Activated CD4-positive, alpha-beta T cell treated with anti-CD3 and anti-CD28 coated beads, Interleukin-10, Interleukin-2, amounts not matched to agents 100 ng/mL and 50 ng/mL, durations not matched to agents 16 hours and 8 hours (primary cell): Measurements from ENCODE around the gene HSFX3.
A peak's percentile ranks its signal among the peaks of the same experiment; 100 is the strongest.
"Not testable (repeated sequence)": the region's sequence is repeated elsewhere in the genome, so short reads cannot be mapped to it uniquely, and the experiment has no call there.

ENCODE experiments used
- DNase-seq: peaks from one replicate; pipeline ENCODE4 v3.0.0-alpha.2; 2020

Gene HSFX3, protein sequence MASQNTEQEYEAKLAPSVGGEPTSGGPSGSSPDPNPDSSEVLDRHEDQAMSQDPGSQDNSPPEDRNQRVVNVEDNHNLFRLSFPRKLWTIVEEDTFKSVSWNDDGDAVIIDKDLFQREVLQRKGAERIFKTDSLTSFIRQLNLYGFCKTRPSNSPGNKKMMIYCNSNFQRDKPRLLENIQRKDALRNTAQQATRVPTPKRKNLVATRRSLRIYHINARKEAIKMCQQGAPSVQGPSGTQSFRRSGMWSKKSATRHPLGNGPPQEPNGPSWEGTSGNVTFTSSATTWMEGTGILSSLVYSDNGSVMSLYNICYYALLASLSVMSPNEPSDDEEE

DNA sequence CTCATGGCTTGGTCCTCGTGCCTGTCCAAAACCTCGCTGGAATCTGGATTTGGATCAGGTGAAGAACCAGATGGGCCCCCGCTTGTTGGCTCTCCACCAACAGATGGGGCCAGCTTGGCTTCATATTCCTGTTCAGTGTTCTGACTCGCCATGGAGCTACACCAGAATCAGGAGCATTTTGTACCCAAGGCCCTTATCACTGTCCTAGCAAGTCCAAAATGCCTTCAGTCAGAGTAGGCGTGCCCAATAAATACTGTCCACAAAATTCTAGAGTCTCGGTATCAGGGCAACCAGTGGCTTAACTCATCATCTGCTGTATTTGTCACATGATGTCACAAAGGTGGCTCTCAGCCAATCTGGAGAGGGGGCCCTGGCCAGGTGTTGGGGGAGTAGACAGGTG, at the start of gene HSFX3:
Gene HSFX3, minus strand, starts transcription at position 224 of the 400 bp plus-strand sequence. Its CDS starts 72 bp downstream, at position 152.
- not testable (repeated sequence) for DNase-seq

DNA sequence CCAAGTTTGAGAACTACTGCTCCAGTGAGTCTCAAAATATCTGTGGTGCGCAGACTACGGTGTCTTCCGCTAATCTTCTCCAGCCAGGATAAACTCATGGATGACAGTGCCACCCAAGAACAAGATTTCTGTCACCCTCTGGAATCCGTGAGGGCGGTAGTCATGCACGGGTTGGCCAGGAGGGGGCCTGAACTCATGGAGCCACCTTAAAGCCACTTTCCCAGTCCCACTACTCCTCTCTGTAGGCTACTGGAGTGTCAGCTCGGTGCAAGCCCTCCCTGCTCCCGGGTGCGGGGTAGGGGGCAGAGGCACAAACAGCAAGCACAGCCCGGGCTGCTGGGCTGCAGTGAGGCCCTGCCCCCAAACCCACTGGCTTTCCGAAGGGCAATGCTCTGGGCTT, 48.9 kb upstream of the HSFX3 start:
- not testable (repeated sequence) for DNase-seq

DNA sequence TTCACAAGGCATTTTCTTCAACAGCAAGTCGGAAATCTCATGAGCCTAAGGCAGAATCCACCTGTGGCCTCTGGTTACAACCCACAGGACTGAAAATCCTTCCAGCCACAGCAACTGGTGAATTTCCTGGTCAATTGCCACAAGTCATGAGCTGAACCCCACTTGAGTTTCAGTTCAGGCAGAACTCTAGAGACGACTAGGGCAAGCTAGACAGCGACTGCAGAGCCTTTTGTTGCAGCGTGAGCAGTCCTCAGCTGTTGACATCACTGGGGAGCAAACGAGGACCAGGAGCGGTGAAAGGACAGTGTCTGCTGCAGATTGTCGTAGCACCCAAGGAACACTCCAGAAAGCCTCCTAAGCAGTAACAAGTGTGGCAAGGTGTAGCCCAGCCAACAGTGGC, 46.2 kb upstream of the HSFX3 start:
- DNase-seq = not testable (repeated sequence)

DNA sequence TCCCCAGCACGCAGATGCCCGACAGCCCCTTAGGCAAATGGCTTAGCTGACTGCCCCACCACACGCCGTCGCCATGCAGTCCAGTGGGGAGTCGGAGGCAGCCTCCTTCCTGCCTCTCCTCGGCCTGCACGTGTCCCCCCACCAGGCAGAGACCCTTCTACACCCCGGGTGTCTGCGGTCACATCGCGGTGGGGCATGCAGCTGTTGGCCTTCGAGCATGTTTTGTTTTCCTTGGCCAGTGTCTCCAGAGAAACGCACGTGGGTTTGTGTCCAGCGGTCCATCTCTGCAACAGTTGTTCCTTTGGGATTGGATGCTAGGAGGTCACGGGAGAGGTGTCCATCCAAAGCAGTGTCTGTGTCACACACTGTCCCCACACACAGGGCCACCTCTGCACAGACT, 45.5 kb upstream of the HSFX3 start, which contains the start of gene HSFX2:
Gene HSFX2, minus strand, starts transcription at position 101 of the 400 bp plus-strand sequence. CDS start 614 bp downstream, outside the sequence.
- DNase-seq = not testable (repeated sequence)

DNA sequence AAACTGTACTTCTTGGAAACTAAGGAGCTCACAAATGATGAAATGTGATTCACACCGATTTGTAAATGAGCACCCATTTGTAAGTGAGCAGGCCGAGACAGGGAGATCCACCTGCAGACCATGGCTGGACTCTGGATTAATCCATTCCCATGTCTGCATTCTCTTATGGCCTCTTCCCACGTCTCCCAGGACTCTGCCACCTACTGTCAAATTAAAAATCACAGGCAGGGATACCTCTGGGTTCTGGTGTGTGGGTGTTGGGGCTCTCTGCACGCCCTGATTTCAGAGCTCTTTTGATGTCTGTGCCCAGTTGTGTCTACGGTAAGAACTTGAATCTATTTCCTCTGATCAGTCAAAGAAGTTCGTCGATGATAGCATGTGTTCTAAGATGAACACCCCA, 41.3 kb upstream of the HSFX3 start:
- DNase-seq = not testable (repeated sequence)

DNA sequence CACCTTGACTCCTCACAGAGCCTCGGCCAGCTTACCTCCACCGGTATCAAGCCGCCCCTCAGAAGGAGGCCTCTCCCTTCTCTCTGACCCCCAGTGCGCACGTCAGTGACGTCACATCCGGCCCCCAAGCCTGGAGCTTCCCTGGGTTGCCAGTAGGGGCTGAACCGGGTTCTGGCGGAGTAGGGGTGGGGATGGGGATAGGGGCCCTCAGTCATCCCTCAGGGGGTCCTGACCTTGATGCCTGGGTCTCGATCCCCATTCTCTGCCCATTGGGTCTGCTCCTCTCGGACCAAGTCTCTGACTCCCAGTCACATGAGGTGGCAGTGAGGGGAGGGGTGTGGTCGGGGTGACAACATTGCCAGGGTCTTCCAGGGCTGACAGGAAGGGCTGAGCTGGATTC, 37.6 kb upstream of the HSFX3 start, which contains the start of gene MAGEA9B:
Gene MAGEA9B, minus strand, starts transcription at position 101 of the 400 bp plus-strand sequence. CDS start 4,280 bp downstream, outside the sequence.
- DNase-seq = not testable (repeated sequence)

DNA sequence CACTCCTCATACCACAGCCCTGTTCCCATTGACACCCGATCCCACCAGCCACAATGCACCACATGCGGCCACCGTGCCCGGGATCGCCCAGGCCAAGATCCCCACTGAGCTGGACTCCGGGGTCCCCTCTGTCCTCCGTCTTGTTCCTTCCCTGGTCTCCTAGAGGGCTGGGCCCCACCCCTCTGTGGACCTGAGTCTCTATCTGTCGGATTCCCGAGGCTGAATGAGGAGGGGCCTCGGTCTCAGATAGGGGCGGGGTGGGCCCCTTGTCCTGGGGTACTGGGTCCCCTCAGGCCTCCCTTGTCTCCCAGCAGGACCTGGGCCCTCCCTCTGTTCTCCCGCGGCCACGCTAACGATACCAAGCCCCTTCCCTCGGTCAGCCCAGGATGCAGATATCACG, 35.9 kb upstream of the HSFX3 start:
- not testable (repeated sequence) for DNase-seq

DNA sequence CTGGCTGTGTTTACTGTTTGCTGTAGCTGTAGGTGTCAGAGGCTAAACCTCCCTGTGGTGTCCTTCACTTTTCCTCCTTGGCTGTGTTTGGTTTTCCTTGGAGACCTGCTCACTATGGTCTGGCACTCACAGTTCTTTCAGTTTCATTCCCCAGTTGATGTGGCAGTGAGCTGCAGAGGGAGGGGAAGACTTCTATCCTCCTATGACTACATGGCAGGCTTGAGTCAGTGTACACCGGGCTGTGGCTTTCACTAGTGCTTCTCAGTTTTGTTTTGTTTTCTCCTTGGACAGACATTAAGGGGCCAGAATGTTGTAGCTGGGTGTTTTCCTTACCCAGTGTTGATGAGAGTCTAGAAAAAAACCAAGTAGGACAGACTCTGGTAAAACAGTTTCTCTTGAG, 23.7 kb upstream of the HSFX3 start:
- not testable (repeated sequence) for DNase-seq

DNA sequence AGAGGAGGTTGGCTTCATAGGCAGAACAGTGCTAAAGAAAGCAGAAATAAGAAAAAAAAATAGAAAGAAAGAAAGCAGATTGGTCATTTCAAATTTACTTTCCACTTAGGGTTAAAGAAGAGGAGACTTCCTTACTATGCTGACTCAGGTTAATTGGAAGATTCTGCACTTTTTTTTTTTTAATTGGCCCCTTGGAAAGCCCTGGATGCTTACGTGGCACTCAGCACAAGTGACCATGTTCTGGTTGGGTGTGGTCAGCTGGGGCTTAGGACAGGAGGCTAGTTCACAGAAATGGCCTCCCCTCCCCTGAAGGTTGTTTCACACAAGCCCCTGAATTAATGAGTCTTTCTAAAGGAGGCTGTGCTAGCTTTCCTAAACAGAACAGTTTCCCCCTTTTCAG, 23.0 kb upstream of the HSFX3 start:
- DNase-seq = no peak

DNA sequence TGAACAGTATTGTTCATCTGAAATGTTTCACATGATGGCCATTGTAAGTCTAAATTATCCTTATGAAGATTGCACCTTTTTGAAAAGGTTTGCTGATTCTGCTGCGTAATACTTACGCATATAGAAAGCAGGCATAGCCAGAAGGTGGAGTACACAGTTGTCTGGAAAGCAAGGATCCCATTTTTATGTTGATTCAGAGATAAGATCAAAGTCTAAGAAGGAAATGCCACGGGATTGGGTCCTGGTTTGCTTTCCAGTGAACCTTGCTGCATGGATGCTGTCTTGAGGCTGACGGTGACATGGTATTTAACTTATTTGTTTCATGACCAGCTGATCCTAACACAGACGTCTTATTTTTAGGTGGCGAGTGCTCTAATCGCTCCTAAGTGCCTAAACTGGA, 22.0 kb upstream of the HSFX3 start:
- DNase-seq = no peak

DNA sequence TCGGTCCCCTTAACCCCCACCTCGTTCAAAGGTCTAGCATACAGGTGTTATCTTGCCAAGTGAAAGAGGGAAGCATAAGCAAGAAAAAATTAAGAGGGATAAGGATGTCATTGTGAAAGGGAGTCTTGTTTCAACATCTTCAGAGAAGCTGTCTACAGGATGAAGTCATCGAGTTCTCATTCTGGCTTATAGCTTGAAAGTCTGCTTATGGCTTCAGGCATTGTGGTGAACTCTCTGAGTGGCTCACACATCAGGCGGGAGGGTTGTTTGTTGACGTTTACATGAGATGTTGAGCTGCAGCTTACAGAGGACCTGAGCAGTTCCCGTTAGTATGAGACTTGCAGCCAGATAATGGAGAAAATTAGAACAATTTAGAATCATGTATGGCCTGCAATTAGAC, 20.9 kb upstream of the HSFX3 start:
- peak; percentile 17 for DNase-seq

DNA sequence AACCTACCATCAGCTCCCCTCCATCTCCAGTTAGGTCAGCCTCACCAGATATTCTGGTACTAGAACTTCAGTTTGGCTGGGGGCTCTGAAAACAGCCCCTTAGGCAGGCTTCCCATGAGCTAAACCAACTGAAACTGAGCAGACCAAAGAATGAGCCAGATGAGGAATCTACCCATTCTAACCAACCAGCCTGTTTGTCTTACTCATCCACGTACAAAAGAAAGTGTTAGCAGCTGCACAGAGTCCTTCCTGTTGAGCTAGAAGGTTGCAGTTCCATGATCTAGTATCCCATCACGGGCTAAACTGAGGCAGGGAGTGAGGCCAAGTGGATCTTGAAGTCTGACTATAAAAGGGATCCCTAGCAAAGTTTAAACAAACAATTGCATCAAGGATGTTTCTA, 20.0 kb upstream of the HSFX3 start:
- peak; percentile 35 for DNase-seq

DNA sequence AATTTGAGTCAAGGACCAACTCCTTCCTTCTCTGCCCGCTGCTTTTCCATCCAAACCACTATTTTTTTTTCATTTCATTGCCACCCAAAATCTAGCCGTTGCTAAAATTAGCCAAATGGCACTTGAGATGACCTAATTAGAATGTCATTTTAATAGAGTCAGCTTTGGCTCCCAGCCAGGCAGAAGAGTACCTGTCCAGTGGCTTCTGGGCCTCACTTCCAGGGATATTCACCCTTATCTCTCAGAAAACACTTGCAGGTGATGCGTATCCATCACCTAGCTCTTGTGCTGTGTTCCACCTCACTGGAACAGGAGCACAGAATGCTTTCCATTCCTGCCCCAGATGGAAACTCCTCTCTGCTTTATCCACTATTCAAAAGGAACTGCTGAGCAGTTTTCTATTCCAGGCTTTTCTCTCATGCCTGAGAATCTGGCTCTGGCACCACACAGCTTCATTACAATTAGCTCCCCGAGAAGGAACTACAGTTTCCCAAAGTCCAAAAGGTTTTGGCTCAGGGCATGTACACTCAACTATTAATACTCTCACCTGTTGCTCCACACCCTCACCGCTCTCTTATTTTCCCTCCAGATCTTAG, 19.1 kb upstream of the HSFX3 start:
- DNase-seq = no peak

DNA sequence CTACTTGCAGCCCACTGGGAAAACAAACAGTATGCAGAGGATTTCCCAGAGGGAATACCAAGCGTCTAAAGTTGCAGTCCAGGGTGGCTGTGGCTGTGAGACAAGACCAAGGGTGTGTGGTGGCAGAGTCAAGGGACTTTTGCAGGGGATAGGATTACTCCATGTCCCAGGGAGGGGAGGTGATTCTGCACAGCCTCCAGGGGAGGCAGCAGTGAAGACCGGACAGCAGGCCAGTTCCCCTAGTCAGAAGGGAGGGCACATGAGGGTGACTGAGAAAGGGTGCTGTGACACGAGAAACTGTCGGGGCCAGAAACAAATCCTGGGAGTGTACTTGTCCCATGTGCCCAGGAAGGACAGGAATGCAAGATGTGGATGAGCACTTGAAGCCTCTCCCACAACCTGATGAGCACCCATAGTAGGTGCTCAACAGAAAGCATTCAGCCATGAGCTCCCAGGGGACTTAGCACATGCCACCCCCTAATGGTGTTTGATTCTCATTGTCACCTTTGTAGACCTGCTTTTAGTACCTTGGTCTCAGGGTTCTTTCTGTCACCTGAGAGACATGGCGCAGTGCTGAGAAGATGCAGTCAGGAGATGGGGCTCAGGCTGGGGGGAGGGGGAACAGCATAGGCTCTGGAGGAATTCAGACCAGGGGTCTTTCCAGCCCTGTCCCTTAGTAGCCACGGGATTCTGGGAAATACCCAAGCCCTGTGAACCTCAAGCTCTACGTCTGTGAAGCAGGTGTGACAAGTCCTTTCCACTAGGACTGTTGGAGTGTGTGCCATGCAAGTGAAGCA, 18.1 kb upstream of the HSFX3 start:
- DNase-seq = no peak

DNA sequence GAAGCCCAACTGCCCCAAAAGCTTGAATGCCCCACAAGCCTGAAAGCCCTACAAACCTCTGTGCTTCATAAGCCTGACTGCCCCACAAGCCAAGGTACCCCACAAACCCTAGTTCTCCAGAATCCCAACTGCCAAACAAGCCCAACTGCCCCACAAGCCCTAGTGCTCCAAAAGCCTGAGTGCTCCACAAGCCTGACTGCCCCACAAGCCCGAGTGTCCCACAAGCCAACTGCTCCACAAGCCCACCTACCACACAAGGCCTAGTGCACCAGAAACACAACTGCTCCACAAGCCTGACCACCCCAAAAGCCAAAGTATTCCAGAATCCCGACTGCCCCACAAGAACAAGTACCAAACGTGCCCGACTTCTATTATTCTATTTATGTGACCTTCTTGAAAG, 13.6 kb upstream of the HSFX3 start:
- no peak for DNase-seq

DNA sequence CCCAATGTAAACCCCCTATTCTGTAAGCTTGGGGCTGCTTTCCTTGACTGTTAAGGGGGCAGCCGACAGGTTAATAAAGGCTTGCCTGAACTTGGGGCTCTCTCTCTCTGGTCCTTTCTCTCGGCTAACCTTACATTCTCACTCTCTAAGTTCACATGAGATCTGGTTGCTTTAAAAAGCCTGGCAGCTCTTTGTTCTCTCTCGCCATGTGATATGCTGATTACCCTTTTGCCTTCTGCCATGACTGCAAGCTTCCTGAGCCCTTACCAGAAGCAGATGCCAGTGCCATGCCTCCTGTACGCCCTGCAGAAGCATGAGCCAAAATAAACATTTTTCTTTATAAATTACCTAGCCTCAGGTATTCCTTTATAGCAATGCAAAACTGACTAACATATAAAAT, 5.5 kb upstream of the HSFX3 start:
- DNase-seq = not testable (repeated sequence)

DNA sequence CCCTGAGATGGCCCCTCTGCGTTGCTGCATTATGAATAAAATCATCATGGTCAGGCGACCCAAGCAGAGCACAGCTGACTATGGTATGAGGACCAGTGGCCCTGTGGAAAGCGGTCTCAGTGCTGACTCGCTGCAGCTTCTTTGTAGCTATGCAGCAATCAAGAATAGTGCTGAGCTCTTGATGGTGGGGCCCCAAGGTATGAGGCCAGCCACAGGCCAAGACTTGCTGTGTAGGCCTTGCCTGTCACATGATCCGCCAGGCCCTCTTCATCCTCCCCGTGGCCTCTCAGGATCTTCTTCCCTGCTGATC, 2.2 kb upstream of the HSFX3 start:
- DNase-seq = not testable (repeated sequence)

DNA sequence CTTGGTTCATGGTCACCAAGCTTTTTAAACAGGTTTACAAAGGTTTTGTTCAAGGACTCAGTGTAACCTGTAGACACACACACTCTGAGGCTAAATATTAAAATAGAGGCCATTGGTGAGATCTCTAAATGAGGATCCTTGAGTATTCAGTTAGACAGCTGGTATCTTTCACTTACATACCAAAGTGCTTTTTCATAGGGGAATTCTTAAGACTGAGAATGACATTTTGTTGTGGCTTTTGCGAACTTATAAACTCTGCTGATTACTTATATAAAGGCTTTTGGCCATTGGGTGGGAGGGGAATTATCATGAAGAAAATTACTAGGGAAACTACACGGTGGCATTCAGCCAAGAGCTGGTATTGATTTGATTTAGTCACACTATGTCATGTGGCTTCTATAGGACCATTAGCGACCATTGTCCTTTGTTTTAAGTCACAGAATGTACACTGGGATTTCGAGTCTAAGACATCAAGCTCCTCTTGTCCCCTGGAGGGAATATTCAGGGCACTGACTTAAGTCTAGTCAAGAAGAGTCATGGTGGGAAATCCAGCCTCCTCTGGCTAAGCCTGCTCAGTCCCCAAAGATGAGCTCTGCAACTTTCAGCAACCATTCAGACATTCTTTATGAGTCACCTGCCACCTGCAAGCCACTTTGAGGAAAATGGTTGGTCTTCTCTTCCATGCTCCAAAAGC, 1.7 kb upstream of the HSFX3 start:
- DNase-seq = not testable (repeated sequence)

DNA sequence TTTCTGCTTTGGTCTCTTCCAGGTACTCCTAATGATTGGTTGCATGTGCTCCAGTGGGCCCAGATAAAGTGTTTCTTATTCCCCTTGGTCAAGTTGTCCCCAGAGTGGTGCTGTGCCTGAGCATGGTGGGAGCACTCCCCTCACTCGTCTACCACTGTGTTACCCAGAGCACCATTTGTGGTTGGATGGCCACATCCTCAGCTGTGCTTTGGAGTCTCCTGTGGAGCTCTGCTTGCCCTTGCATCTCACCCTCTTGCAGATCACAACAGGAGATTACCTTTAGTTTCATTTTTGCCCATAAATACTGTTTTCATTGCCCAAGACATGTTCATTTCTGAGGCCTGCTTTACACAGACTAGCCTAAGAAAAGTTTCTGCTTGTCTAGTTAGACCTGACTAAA, 730 bp upstream of the HSFX3 start:
- DNase-seq = peak; percentile 22

DNA sequence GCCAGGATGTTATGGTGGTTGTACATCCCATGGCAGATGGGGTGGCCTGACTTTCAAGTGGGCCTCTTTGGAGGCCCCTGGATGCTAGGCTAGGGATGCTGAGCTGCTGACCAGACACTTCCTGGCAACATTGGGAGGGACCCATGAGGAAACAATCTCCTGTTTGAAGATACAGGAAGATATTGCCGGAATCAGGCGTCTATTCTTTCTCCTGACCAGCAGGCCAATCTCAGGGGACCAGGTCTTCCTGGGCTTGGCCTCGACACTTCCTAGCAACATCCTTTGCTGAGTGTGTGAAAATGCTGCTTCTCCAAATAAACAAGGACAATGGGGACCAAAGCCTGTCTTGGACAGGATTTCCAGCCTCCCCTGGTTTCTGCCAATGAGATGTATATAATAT, 1.9 kb downstream of the HSFX3 start:
- DNase-seq = not testable (repeated sequence)

DNA sequence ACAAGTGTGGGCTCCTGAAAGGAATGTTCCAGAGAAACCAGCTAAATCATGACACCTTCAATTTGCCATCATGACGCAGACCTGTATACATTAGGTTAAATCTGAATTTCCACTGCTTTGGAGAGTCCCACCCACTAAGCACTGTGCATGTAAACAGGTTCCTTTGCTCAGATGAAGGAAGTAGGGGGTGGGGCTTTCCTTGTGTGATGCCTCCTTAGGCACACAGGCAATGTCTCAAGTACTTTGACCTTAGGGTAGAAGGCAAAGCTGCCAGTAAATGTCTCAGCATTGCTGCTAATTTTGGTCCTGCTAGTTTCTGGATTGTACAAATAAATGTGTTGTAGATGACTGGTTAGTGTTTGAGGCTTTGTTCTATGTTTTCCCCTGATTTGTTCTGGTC, 2.8 kb downstream of the HSFX3 start:
- DNase-seq = not testable (repeated sequence)

DNA sequence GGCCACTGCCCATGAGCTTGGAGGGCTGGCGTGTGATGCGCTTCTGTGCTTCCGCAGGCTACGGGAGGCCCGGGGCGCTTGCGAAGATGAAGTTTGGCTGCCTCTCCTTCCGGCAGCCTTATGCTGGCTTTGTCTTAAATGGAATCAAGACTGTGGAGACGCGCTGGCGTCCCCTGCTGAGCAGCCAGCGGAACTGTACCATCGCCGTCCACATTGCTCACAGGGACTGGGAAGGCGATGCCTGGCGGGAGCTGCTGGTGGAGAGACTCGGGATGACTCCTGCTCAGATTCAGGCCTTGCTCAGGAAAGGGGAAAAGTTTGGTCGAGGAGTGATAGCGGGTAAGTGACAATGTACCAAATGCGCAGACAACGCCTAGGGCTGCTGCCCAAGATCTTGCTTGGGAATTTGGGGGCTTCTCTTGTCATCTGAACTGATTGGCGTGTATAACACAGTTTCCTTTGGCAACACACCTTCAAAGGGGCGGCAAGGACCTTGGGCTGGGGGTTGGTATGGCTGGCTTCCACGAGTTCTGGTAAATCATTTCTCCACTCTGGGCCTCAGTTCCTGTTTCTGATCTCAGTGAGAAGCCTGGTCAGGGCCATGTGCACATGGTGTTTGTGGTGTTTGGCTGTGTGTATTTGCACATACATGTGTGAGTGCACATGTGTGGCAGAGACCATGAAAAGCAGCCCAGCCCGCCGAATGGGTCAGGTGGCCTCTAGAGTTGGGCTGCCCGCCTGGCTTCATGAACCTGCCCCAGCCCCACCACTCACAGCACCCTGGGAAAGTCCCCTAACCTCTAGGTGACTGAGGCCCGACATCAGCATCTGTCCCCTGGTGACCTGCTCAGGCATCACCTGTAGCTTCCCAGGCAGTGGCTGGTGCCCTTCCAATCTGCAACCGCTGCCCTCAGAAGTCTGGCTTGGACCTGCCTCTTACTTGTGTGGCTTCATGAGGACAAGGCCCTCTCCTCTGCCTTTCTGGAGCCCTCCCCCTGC, 3.9 kb downstream of the HSFX3 start:
- not testable (repeated sequence) for DNase-seq
